HCT116 (cell line): ENCODE measurements around the gene FIBP. TPM values are rescaled to one million over a fixed set of nuclear protein-coding genes. Genes with fewer than 3 reads are reported as not detected.

Experiments used
- ATAC-seq: fragments of 200-7000 bp; cut with Tn5 transposase; 2 replicates; pipeline ENCODE4 v1.9.1; 2020; ENCODE audit warnings: mild to moderate bottlenecking, moderate library complexity
- BruUV-seq: library from RNA; stranded (reverse); fragments of 400-500 nt; replicated peaks from 2 replicates; lab custom pipeline; 2021; lab: Mats Ljungman, UMichigan
- CTCF ChIA-PET: fragments of 300-600 bp; sonication (Branson Sonifier 250); formaldehyde crosslinking; loops from one replicate; lab custom pipeline; 2021; ENCODE audit warnings: antibody characterized with exemption; lab: Charles Lee
- POLR2A ChIA-PET: fragments of 300-600, 350-600 bp; sonication (Branson Sonifier 250); formaldehyde crosslinking; loops from one replicate; lab custom pipeline; 2021; ENCODE audit warnings: antibody characterized with exemption; lab: Charles Lee
- RAD21 ChIA-PET, 2 experiments: fragments of 300-600 bp; sonication (Branson Sonifier 250); formaldehyde crosslinking; loops; one replicate each; lab custom pipeline; 2023; ENCODE audit warnings: low total read pairs in 2 of 2; ENCODE audit not compliant: uncharacterized antibody in 2 of 2, unreplicated experiment in 2 of 2, low non-redundant PET in 1 of 2; lab: Charles Lee
- DNase-seq: peaks from one replicate; pipeline ENCODE4 v3.0.0-alpha.2; 2010; ENCODE audit warnings: low read depth, low spot score
- H2AFZ ChIP-seq: fragments of 200-600 bp; shearing (Covaris generic), sonication (generic); 2 replicates; pipeline ENCODE4 v1.6.1; 2017; ENCODE audit warnings: low read depth, mixed run types, mixed read lengths, antibody characterized with exemption, low read length; ENCODE audit not compliant: poor library complexity, severe bottlenecking
- H3K27ac ChIP-seq: 2 replicates; pipeline ENCODE4 v1.5.1; 2012; ENCODE audit warnings: low read depth, low read length
- H3K27me3 ChIP-seq: fragments of 200-600 bp; sonication (generic); 2 replicates; pipeline ENCODE4 v1.6.1; 2016; ENCODE audit warnings: mixed run types, low read length, mixed read lengths; ENCODE audit not compliant: insufficient read depth
- H3K36me3 ChIP-seq, 2 experiments: fragments of 200-500 bp in 1 of 2; fragments of 200-600 bp in 1 of 2; sonication (Bioruptor generic) in 1 of 2; sonication (generic) in 1 of 2; 2 replicates each; pipeline versions ENCODE4 v1.5.1 to v1.6.1; 2014 to 2016; ENCODE audit warnings: low read length in 2 of 2, inconsistent platforms in 1 of 2, mixed read lengths in 1 of 2, mixed run types in 1 of 2; ENCODE audit not compliant: insufficient read depth in 2 of 2, control insufficient read depth in 1 of 2
- H3K4me1 ChIP-seq, 2 experiments: fragments of 200-600 bp in 1 of 2; sonication (generic) in 1 of 2; 2 replicates each; pipeline versions ENCODE4 v1.5.1 to v1.6.1; 2012 to 2017; ENCODE audit warnings: low read length in 2 of 2, inconsistent platforms in 1 of 2, mild to moderate bottlenecking in 1 of 2, mixed read lengths in 1 of 2, mixed run types in 1 of 2, moderate library complexity in 1 of 2; ENCODE audit not compliant: insufficient read depth in 2 of 2, control insufficient read depth in 1 of 2
- H3K4me2 ChIP-seq: fragments of 200-600 bp; sonication (generic); 2 replicates; pipeline ENCODE4 v1.6.1; 2017; ENCODE audit warnings: mixed run types, low read length, mixed read lengths
- H3K4me3 ChIP-seq, 2 experiments: fragments of 200-600 bp in 1 of 2; sonication (generic) in 1 of 2; replicated peaks in 1 of 2; 2 replicates each; pipeline ENCODE4 v1.5.1; 2011 to 2016; ENCODE audit warnings: low read length in 2 of 2, control low read depth in 1 of 2, low read depth in 1 of 2, mild to moderate bottlenecking in 1 of 2, mixed read lengths in 1 of 2, mixed run types in 1 of 2
- H3K79me2 ChIP-seq: fragments of 200-600 bp; sonication (generic); 2 replicates; pipeline ENCODE4 v1.6.1; 2017; ENCODE audit warnings: mild to moderate bottlenecking, mixed run types, low read length, moderate library complexity, mixed read lengths; ENCODE audit not compliant: insufficient read depth
- H3K9ac ChIP-seq: fragments of 200-600 bp; sonication (generic); 2 replicates; pipeline ENCODE4 v1.6.1; 2016; ENCODE audit warnings: low read length, mixed read lengths
- H3K9me2 ChIP-seq: fragments of 200-600 bp; sonication (generic), shearing (Covaris generic); 2 replicates; pipeline ENCODE4 v1.6.1; 2017; ENCODE audit warnings: mixed run types, mild to moderate bottlenecking, moderate library complexity; ENCODE audit not compliant: insufficient read depth
- H3K9me3 ChIP-seq, 2 experiments: fragments of 200-500 bp in 1 of 2; fragments of 200-600 bp in 1 of 2; sonication (Bioruptor generic) in 1 of 2; sonication (generic) in 1 of 2; 2 replicates each; pipeline ENCODE4 v1.6.1; 2014 to 2017; ENCODE audit warnings: low read length in 2 of 2, mixed read lengths in 2 of 2, inconsistent platforms in 1 of 2, low read depth in 1 of 2, mild to moderate bottlenecking in 1 of 2, mixed run types in 1 of 2, moderate library complexity in 1 of 2; ENCODE audit not compliant: control insufficient read depth in 1 of 2, insufficient read depth in 1 of 2
- H4K20me1 ChIP-seq: fragments of 200-600 bp; sonication (generic), shearing (Covaris generic); 2 replicates; pipeline ENCODE4 v1.6.1; 2017; ENCODE audit warnings: mixed run types, mild to moderate bottlenecking, moderate library complexity; ENCODE audit not compliant: insufficient read depth
- CBX3 ChIP-seq: IDR thresholded peaks from 2 replicates; pipeline ENCODE4 v1.6.1; 2012; ENCODE audit warnings: low read depth
- CEBPB ChIP-seq: IDR thresholded peaks from 2 replicates; pipeline ENCODE4 v1.6.1; 2012; ENCODE audit warnings: low read depth
- FOSL1 ChIP-seq: IDR thresholded peaks from 2 replicates; pipeline ENCODE4 v1.6.1; 2012; ENCODE audit warnings: low read depth
- POLR2A ChIP-seq: IDR thresholded peaks from 2 replicates; pipeline ENCODE4 v1.7.0; 2011; ENCODE audit warnings: borderline replicate concordance; ENCODE audit not compliant: insufficient read depth, insufficient read length; ENCODE audit errors: extremely low read depth
- POLR2AphosphoS5 ChIP-seq: IDR thresholded peaks from 2 replicates; pipeline ENCODE4 v1.6.1; 2011; ENCODE audit warnings: mild to moderate bottlenecking, low read depth, low read length, moderate library complexity
- SP1 ChIP-seq: IDR thresholded peaks from 2 replicates; pipeline ENCODE4 v1.6.1; 2012; ENCODE audit warnings: low read depth
- TCF7L2 ChIP-seq: IDR thresholded peaks from 2 replicates; pipeline ENCODE4 v1.7.0; 2011; ENCODE audit warnings: borderline replicate concordance, inconsistent platforms; ENCODE audit not compliant: insufficient read depth, insufficient read length; ENCODE audit errors: extremely low read depth
- intact Hi-C: fragments of 100-400 bp; cut with micrococcal nuclease; formaldehyde crosslinking; loops from 2 replicates; pipeline ENCODE4 v1.10.0; 2022
- total RNA-seq: library from RNA; stranded (reverse); gene quantifications from one replicate; pipeline ENCODE4 v1.2.1, GENCODE V29; 2021; ENCODE audit not compliant: unreplicated experiment
- TF ChIP-seq, protein P1 (sequence below): IDR thresholded peaks from 2 replicates; pipeline ENCODE4 v1.6.1; 2012
- TF ChIP-seq, protein P2 (sequence below): IDR thresholded peaks from 2 replicates; pipeline ENCODE4 v1.6.1; 2012; ENCODE audit warnings: low read depth
- TF ChIP-seq, protein P3 (sequence below), 3 experiments: fragments of 200-600 bp in 1 of 3; sonication (generic) in 1 of 3; IDR thresholded peaks in 2 of 3; conservative IDR thresholded peaks in 1 of 3; 2 replicates each; pipeline ENCODE4 v1.5.1; 2012 to 2017; ENCODE audit warnings: low read depth in 2 of 3, low read length in 2 of 3, antibody characterized with exemption in 1 of 3, borderline replicate concordance in 1 of 3, control low read depth in 1 of 3, mild to moderate bottlenecking in 1 of 3, mixed read lengths in 1 of 3, mixed run types in 1 of 3, moderate library complexity in 1 of 3; ENCODE audit not compliant: insufficient read depth in 1 of 3

The FIBP gene
- total RNA-seq, 1 experiment from 2014 or later, result 96.0 TPM

DNA sequence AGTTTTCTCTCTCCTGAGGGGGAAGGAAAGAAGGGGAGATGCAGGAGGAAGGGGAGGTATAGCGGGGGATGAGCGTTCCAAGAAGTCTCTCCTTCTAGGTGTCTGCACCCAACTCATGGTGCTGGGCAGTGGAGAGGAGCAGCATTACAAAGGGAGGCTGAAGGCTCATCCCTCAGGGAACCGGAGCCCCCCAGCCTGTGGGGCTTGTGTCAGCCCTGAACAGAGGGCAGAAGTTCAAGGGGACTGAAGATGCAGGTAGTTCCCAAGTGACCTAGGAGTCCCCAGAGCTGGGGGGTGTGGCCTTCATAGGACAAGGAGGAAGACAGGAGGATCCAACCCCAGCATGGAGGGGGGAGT is 28.8 kb upstream of the FIBP start:
- Histone ChIP-seq H3K27ac (peak overlapping the region; percentile 95), H3K4me1 (peaks cover 57 to 74% of the 10 kb centered on the region in 2 experiments), H3K9me2 (no peaks in the 10 kb centered on the region)
- TF ChIP-seq POLR2AphosphoS5 (peak; percentile 35; the same call in 1 of the 2 replicates), POLR2A (no peak)
- TF ChIP-seq, all 23 proteins: peak for 1
- H3K27me3 ChIP-seq, result no peaks in the 10 kb centered on the region
- no peaks in the 10 kb centered on the region for H3K9me3 ChIP-seq
- no TSS peak for BruUV-seq
- ChIA-PET CTCF (interaction anchor here (1.8 to 2.1 kb wide), 2 partner anchors 28 to 33 kb away, joined by 5 to 13 read pairs; partner anchors contain the start of gene FIBP), POLR2A (interaction anchor here (0.9 to 2.1 kb wide), 7 partner anchors 11 to 25 kb away, joined by 5 to 30 read pairs (median 8); partner anchors contain the start of genes CCDC85B and FOSL1), RAD21 (interaction anchor here in 1 of 2 experiments (1.0 kb wide), 1 partner anchor 26 kb away, joined by 3 read pairs; the partner anchor contains the start of gene CCDC85B)
- no peaks in the 10 kb centered on the region for H4K20me1 ChIP-seq
- H3K4me2 ChIP-seq, result peak overlapping the region; percentile 96
- peaks cover 47% of the 10 kb centered on the region for H3K79me2 ChIP-seq
- intact Hi-C loops, result no loop called here
- ATAC-seq (no peak), DNase-seq (no peak)
- H3K9ac ChIP-seq, result peak overlapping the region; percentile 99
- H2AFZ ChIP-seq, result no peak overlapping the region
- H3K36me3 ChIP-seq, result peaks cover 0 to 18% of the 10 kb centered on the region in 2 experiments; a peak in 1 of 4 replicates
- H3K4me3 ChIP-seq, result peak overlapping the region; percentile 86 to 95

DNA sequence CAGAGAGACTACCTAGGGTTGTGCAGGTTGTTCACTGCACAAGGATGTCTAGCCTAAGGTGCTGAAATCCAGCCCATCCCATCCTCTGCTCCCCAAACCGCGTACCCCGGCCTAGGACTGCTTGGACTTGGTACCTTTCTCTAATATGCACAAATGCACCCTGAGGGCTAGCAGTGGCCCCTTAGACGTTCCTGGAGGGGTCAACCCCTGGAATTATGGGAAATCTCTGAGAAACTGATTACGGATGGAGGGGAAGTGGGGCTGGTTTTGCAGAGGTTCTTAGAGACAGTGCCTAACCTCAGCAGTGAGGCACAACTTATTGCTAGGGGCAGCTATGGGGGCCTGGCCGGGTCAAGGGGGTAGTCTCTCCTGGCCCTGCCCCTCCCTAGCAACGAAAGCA is 28.1 kb upstream of the FIBP start:
- Histone ChIP-seq H3K4me2 (peak overlapping the region; percentile 96), H3K36me3 (peaks cover 0 to 16% of the 10 kb centered on the region in 2 experiments; a peak in 1 of 4 replicates), H3K9me3 (no peaks in the 10 kb centered on the region), H3K79me2 (peaks cover 47% of the 10 kb centered on the region), H4K20me1 (no peaks in the 10 kb centered on the region), H3K9me2 (no peaks in the 10 kb centered on the region), H2AFZ (no peak overlapping the region), H3K27ac (peak overlapping the region; percentile 95), H3K27me3 (no peaks in the 10 kb centered on the region), H3K4me1 (peaks cover 64 to 81% of the 10 kb centered on the region in 2 experiments), H3K9ac (peak overlapping the region; percentile 99), H3K4me3 (peak overlapping the region; percentile 86 to 95)
- ATAC-seq, result no peak
- ChIA-PET POLR2A (interaction anchor here (0.7 to 2.8 kb wide), 12 partner anchors 10 to 96 kb away, joined by 3 to 80 read pairs (median 6); partner anchors contain the start of genes BANF1, CCDC85B, CFL1 and CST6), CTCF (interaction anchor here (1.0 to 2.2 kb wide), 4 partner anchors 22 to 28 kb away, joined by 3 to 15 read pairs (median 8); partner anchors contain the start of genes CCDC85B and FIBP), RAD21 (interaction anchor here (0.9 to 1.1 kb wide), 2 partner anchors 24 to 28 kb away, joined by 3 to 10 read pairs; partner anchors contain the start of gene FIBP (in 1 of the 2))
- no TSS peak for BruUV-seq
- DNase-seq, result no peak
- intact Hi-C loops, result loop anchor here (1.0 kb wide), 1 partner anchor 16 kb away; the partner anchor contains the start of gene FOSL1
- TF ChIP-seq TCF7L2 (no peak), CEBPB (no peak), CBX3 (no peak), FOSL1 (no peak), SP1 (no peak)
- TF ChIP-seq, protein P1, sequence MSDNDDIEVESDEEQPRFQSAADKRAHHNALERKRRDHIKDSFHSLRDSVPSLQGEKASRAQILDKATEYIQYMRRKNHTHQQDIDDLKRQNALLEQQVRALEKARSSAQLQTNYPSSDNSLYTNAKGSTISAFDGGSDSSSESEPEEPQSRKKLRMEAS, result no peak
- TF ChIP-seq, protein P2, sequence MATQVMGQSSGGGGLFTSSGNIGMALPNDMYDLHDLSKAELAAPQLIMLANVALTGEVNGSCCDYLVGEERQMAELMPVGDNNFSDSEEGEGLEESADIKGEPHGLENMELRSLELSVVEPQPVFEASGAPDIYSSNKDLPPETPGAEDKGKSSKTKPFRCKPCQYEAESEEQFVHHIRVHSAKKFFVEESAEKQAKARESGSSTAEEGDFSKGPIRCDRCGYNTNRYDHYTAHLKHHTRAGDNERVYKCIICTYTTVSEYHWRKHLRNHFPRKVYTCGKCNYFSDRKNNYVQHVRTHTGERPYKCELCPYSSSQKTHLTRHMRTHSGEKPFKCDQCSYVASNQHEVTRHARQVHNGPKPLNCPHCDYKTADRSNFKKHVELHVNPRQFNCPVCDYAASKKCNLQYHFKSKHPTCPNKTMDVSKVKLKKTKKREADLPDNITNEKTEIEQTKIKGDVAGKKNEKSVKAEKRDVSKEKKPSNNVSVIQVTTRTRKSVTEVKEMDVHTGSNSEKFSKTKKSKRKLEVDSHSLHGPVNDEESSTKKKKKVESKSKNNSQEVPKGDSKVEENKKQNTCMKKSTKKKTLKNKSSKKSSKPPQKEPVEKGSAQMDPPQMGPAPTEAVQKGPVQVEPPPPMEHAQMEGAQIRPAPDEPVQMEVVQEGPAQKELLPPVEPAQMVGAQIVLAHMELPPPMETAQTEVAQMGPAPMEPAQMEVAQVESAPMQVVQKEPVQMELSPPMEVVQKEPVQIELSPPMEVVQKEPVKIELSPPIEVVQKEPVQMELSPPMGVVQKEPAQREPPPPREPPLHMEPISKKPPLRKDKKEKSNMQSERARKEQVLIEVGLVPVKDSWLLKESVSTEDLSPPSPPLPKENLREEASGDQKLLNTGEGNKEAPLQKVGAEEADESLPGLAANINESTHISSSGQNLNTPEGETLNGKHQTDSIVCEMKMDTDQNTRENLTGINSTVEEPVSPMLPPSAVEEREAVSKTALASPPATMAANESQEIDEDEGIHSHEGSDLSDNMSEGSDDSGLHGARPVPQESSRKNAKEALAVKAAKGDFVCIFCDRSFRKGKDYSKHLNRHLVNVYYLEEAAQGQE, result no peak
- TF ChIP-seq, protein P3, sequence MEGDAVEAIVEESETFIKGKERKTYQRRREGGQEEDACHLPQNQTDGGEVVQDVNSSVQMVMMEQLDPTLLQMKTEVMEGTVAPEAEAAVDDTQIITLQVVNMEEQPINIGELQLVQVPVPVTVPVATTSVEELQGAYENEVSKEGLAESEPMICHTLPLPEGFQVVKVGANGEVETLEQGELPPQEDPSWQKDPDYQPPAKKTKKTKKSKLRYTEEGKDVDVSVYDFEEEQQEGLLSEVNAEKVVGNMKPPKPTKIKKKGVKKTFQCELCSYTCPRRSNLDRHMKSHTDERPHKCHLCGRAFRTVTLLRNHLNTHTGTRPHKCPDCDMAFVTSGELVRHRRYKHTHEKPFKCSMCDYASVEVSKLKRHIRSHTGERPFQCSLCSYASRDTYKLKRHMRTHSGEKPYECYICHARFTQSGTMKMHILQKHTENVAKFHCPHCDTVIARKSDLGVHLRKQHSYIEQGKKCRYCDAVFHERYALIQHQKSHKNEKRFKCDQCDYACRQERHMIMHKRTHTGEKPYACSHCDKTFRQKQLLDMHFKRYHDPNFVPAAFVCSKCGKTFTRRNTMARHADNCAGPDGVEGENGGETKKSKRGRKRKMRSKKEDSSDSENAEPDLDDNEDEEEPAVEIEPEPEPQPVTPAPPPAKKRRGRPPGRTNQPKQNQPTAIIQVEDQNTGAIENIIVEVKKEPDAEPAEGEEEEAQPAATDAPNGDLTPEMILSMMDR (IDR thresholded peaks at IDR 0.05 in 2 of 3, conservative IDR thresholded peaks at IDR 0.05 in 1 of 3; ENCODE audit: borderline replicate concordance in 1 of 3, insufficient read depth in 1 of 3, low read depth in 2 of 3, low read length in 2 of 3), result no peak
